ENCODE results near the gene CRIP3. TPM values are rescaled to one million over a fixed set of nuclear protein-coding genes. Genes with fewer than 3 reads are reported as not detected.

The CRIP3 gene
- total RNA-seq, 4 donors from 2014 or later, result 0.82 to 1.4 TPM; not detected in 2

GRCh38 chr6:43328528-43328927 lies 19.9 kb upstream of the CRIP3 start:
- Histone ChIP-seq H3K36me3 (no peaks in the 10 kb centered on the region), H3K27ac (no peak overlapping the region), H3K9me3 (no peaks in the 10 kb centered on the region), H3K27me3 (no peaks in the 10 kb centered on the region), H3K4me1 (no peaks in the 10 kb centered on the region), H3K4me3 (no peak overlapping the region)
- in situ Hi-C loops (cut with MboI; ENCODE audit: low pct_ligation_motif_present in 1 of 4, low pct_unique_long_range_greater_than_20kb in 1 of 4, low sequenced_read_pairs in 3 of 4) (no loop called here), intact Hi-C loops (cut with DNase I; ENCODE audit: low total_unique reads) (no loop called here)
- 43% methylated on average over 1 of the region's 1 CpG; no CpG with 5 or more reads in 1 of the 2 donors for WGBS, 2 donors (ENCODE audit: low coverage in 1 of 2)
- TF ChIP-seq POLR2A (IDR thresholded peaks at IDR 0.05) (no peak), EP300 (IDR thresholded peaks at IDR 0.05; ENCODE audit: low read depth) (no peak), POLR2AphosphoS5 (IDR thresholded peaks at IDR 0.05) (no peak), CTCF (IDR thresholded peaks at IDR 0.05) (no peak)
- no peak for DNase-seq

- TF ChIP-seq EP300 (IDR thresholded peaks at IDR 0.05; ENCODE audit: low read depth) (no peak), CTCF (IDR thresholded peaks at IDR 0.05) (no peak), POLR2AphosphoS5 (IDR thresholded peaks at IDR 0.05) (no peak)
- intact Hi-C loops (cut with DNase I; ENCODE audit: low total_unique reads) (no loop called here), in situ Hi-C loops (cut with MboI; ENCODE audit: low pct_ligation_motif_present in 1 of 4, low pct_unique_long_range_greater_than_20kb in 1 of 4, low sequenced_read_pairs in 3 of 4) (no loop called here)
- Histone ChIP-seq H3K4me1 (peaks cover 0 to 7% (median 1%) of the 10 kb centered on the region in 4 donors), H3K27ac (no peak overlapping the region), H3K4me3 (no peak overlapping the region), H3K9me3 (no peaks in the 10 kb centered on the region), H3K36me3 (no peaks in the 10 kb centered on the region), H3K27me3 (no peaks in the 10 kb centered on the region)
- 38 to 59% methylated on average over 1 of the region's 1 CpG for WGBS, 2 donors (ENCODE audit: low coverage in 1 of 2)
- no peak for DNase-seq
Measured at GRCh38 chr6:43325876-43326275, 17.2 kb upstream of the CRIP3 start.

- H3K36me3 ChIP-seq, result no peaks in the 10 kb centered on the region
- in situ Hi-C loops (cut with MboI; ENCODE audit: low pct_ligation_motif_present in 1 of 4, low pct_unique_long_range_greater_than_20kb in 1 of 4, low sequenced_read_pairs in 3 of 4) (no loop called here), intact Hi-C loops (cut with DNase I; ENCODE audit: low total_unique reads) (no loop called here)
- H3K4me3 ChIP-seq, result no peak overlapping the region
- H3K4me1 ChIP-seq, result peaks cover 0 to 17% (median 7%) of the 10 kb centered on the region in 4 donors
- no peak overlapping the region for H3K27ac ChIP-seq
- no peaks in the 10 kb centered on the region for H3K9me3 ChIP-seq
- no peak for DNase-seq
- no peaks in the 10 kb centered on the region for H3K27me3 ChIP-seq
- TF ChIP-seq POLR2AphosphoS5 (IDR thresholded peaks at IDR 0.05) (no peak), EP300 (IDR thresholded peaks at IDR 0.05; ENCODE audit: low read depth) (no peak), POLR2A (IDR thresholded peaks at IDR 0.05) (no peak), CTCF (IDR thresholded peaks at IDR 0.05) (no peak)
- 81 to 91% methylated on average over 2 of the region's 2 CpGs for WGBS, 2 donors (ENCODE audit: low coverage in 1 of 2)
Measured at GRCh38 chr6:43318011-43318410, 9.4 kb upstream of the CRIP3 start.

GRCh38 chr6:43313813-43314212 lies 5.2 kb upstream of the CRIP3 start:
- H3K36me3 ChIP-seq, result no peaks in the 10 kb centered on the region
- peaks cover 3% of the 10 kb centered on the region for H3K27me3 ChIP-seq
- peaks cover 0 to 15% (median 6%) of the 10 kb centered on the region in 4 donors for H3K4me1 ChIP-seq
- intact Hi-C loops (cut with DNase I; ENCODE audit: low total_unique reads) (no loop called here), in situ Hi-C loops (cut with MboI; ENCODE audit: low pct_ligation_motif_present in 1 of 4, low pct_unique_long_range_greater_than_20kb in 1 of 4, low sequenced_read_pairs in 3 of 4) (no loop called here)
- H3K27ac ChIP-seq, result no peak overlapping the region
- H3K4me3 ChIP-seq, result no peak overlapping the region
- H3K9me3 ChIP-seq, result no peaks in the 10 kb centered on the region
- no peak for TF ChIP-seq POLR2AphosphoS5 (IDR thresholded peaks at IDR 0.05)
- TF ChIP-seq POLR2A (IDR thresholded peaks at IDR 0.05), result no peak
- TF ChIP-seq EP300 (IDR thresholded peaks at IDR 0.05; ENCODE audit: low read depth), result no peak
- no peak for TF ChIP-seq CTCF (IDR thresholded peaks at IDR 0.05)
- WGBS, 2 donors (ENCODE audit: low coverage in 1 of 2), result 88 to 96% methylated on average over 1 of the region's 1 CpG
- no peak for DNase-seq
